Right lobe of liver (tissue), 4 donors: Measurements from ENCODE around the gene ZDHHC7.

Source experiments
- CTCF ChIP-seq, 4 donors: fragments of 200-600 bp in 3 of 4; fragments of 450-650 bp in 1 of 4; IDR thresholded peaks; one replicate each; pipeline versions ENCODE4 v1.5.1 to v1.8.0; 2016 to 2022; ENCODE audit warnings: antibody characterized with exemption in 4 of 4, mild to moderate bottlenecking in 2 of 4
- POLR2A ChIP-seq: fragments of 450-650 bp; IDR thresholded peaks from one replicate; pipeline ENCODE4 v1.6.1; 2017; ENCODE audit warnings: antibody characterized with exemption, mild to moderate bottlenecking
- donor health status: DM: no; HTN: no; CAD: no.
- donor health status: DM: no; HTN: no; CAD: no.
- donor health status: DM: no; HTN: yes; CAD: no.

GRCh38 chr16:85026703-85027102 is 15.4 kb upstream of the ZDHHC7 start:
- no peak for TF ChIP-seq POLR2A
- no peak for TF ChIP-seq CTCF (IDR thresholded peaks at IDR 0.05)
